Measurements from ENCODE around the gene KLHL3.

Gene KLHL3

GRCh38 chr5:137754961-137755762 lies 19.3 kb upstream of the KLHL3 start:
- Histone ChIP-seq H3K4me3 (ENCODE audit: low read length) (peak overlapping the region; percentile 48), H3K27me3 (ENCODE audit: control insufficient read depth, insufficient read depth, low read length) (no peaks in the 10 kb centered on the region), H3K9me3 (ENCODE audit: control insufficient read depth, low read length) (no peaks in the 10 kb centered on the region), H3K9ac (ENCODE audit: low read length) (peak overlapping the region; percentile 99), H3K4me1 (ENCODE audit: control insufficient read depth, insufficient read depth, low read length) (peaks cover 9% of the 10 kb centered on the region), H3K36me3 (ENCODE audit: control insufficient read depth, insufficient read depth, low read length) (no peaks in the 10 kb centered on the region)

GRCh38 chr5:137754188-137754960 lies 18.5 kb upstream of the KLHL3 start, which contains the start of gene HNRNPA0:
Gene HNRNPA0 (minus strand): TSS chr5:137754363. CDS start chr5:137754066, 297 bp downstream.
- H3K9ac ChIP-seq (ENCODE audit: low read length): peak within 1 kb of the TSS; percentile 99
- no peaks in the 10 kb centered on the region for H3K27me3 ChIP-seq (ENCODE audit: control insufficient read depth, insufficient read depth, low read length)
- peaks cover 10% of the 10 kb centered on the region for H3K4me1 ChIP-seq (ENCODE audit: control insufficient read depth, insufficient read depth, low read length)
- no peaks in the 10 kb centered on the region for H3K36me3 ChIP-seq (ENCODE audit: control insufficient read depth, insufficient read depth, low read length)
- H3K9me3 ChIP-seq (ENCODE audit: control insufficient read depth, low read length): no peaks in the 10 kb centered on the region
- peak within 1 kb of the TSS; percentile 89 for H3K4me3 ChIP-seq (ENCODE audit: low read length)

GRCh38 chr5:137753691-137754187 lies 17.9 kb upstream of the KLHL3 start:
- Histone ChIP-seq H3K27me3 (ENCODE audit: control insufficient read depth, insufficient read depth, low read length) (no peaks in the 10 kb centered on the region), H3K9ac (ENCODE audit: low read length) (peak overlapping the region; percentile 99), H3K36me3 (ENCODE audit: control insufficient read depth, insufficient read depth, low read length) (no peaks in the 10 kb centered on the region), H3K4me1 (ENCODE audit: control insufficient read depth, insufficient read depth, low read length) (peaks cover 10% of the 10 kb centered on the region), H3K4me3 (ENCODE audit: low read length) (peak overlapping the region; percentile 89), H3K9me3 (ENCODE audit: control insufficient read depth, low read length) (no peaks in the 10 kb centered on the region)

GRCh38 chr5:137752905-137753690 lies 17.2 kb upstream of the KLHL3 start:
- Histone ChIP-seq H3K4me3 (ENCODE audit: low read length) (peak overlapping the region; percentile 89), H3K4me1 (ENCODE audit: control insufficient read depth, insufficient read depth, low read length) (peaks cover 10% of the 10 kb centered on the region), H3K36me3 (ENCODE audit: control insufficient read depth, insufficient read depth, low read length) (no peaks in the 10 kb centered on the region), H3K9ac (ENCODE audit: low read length) (peak overlapping the region; percentile 99), H3K27me3 (ENCODE audit: control insufficient read depth, insufficient read depth, low read length) (no peaks in the 10 kb centered on the region), H3K9me3 (ENCODE audit: control insufficient read depth, low read length) (no peaks in the 10 kb centered on the region)

- Histone ChIP-seq H3K36me3 (ENCODE audit: control insufficient read depth, insufficient read depth, low read length) (no peaks in the 10 kb centered on the region), H3K9me3 (ENCODE audit: control insufficient read depth, low read length) (no peaks in the 10 kb centered on the region), H3K27me3 (ENCODE audit: control insufficient read depth, insufficient read depth, low read length) (no peaks in the 10 kb centered on the region), H3K4me3 (ENCODE audit: low read length) (peak overlapping the region; percentile 89), H3K9ac (ENCODE audit: low read length) (peak overlapping the region; percentile 99), H3K4me1 (ENCODE audit: control insufficient read depth, insufficient read depth, low read length) (peaks cover 10% of the 10 kb centered on the region)
These were observed 16.1 kb upstream of the KLHL3 start for GRCh38 chr5:137751869-137752491.

GRCh38 chr5:137750436-137750835 lies 14.5 kb upstream of the KLHL3 start:
- H3K9me3 ChIP-seq (ENCODE audit: control insufficient read depth, low read length): no peaks in the 10 kb centered on the region
- H3K4me1 ChIP-seq (ENCODE audit: control insufficient read depth, insufficient read depth, low read length): peaks cover 10% of the 10 kb centered on the region
- no peaks in the 10 kb centered on the region for H3K27me3 ChIP-seq (ENCODE audit: control insufficient read depth, insufficient read depth, low read length)
- no peaks in the 10 kb centered on the region for H3K36me3 ChIP-seq (ENCODE audit: control insufficient read depth, insufficient read depth, low read length)
- no peak overlapping the region for H3K9ac ChIP-seq (ENCODE audit: low read length)
- H3K4me3 ChIP-seq (ENCODE audit: low read length): no peak overlapping the region

- no peaks in the 10 kb centered on the region for H3K9me3 ChIP-seq (ENCODE audit: control insufficient read depth, low read length)
- H3K27me3 ChIP-seq (ENCODE audit: control insufficient read depth, insufficient read depth, low read length): no peaks in the 10 kb centered on the region
- no peak overlapping the region for H3K9ac ChIP-seq (ENCODE audit: low read length)
- H3K4me3 ChIP-seq (ENCODE audit: low read length): no peak overlapping the region
- H3K36me3 ChIP-seq (ENCODE audit: control insufficient read depth, insufficient read depth, low read length): no peaks in the 10 kb centered on the region
- H3K4me1 ChIP-seq (ENCODE audit: control insufficient read depth, insufficient read depth, low read length): peaks cover 10% of the 10 kb centered on the region
These were observed 12.0 kb upstream of the KLHL3 start for GRCh38 chr5:137747848-137748247.

GRCh38 chr5:137743031-137743640 lies 7.2 kb upstream of the KLHL3 start:
- Histone ChIP-seq H3K9me3 (ENCODE audit: control insufficient read depth, low read length) (no peaks in the 10 kb centered on the region), H3K36me3 (ENCODE audit: control insufficient read depth, insufficient read depth, low read length) (no peaks in the 10 kb centered on the region), H3K4me1 (ENCODE audit: control insufficient read depth, insufficient read depth, low read length) (no peaks in the 10 kb centered on the region), H3K27me3 (ENCODE audit: control insufficient read depth, insufficient read depth, low read length) (no peaks in the 10 kb centered on the region), H3K9ac (ENCODE audit: low read length) (no peak overlapping the region), H3K4me3 (ENCODE audit: low read length) (no peak overlapping the region)

- no peak overlapping the region for H3K4me3 ChIP-seq (ENCODE audit: low read length)
These were observed 5.8 kb upstream of the KLHL3 start for GRCh38 chr5:137741718-137742117.

GRCh38 chr5:137739737-137740136 lies 3.8 kb upstream of the KLHL3 start:
- Histone ChIP-seq H3K36me3 (ENCODE audit: control insufficient read depth, insufficient read depth, low read length) (no peaks in the 10 kb centered on the region), H3K27me3 (ENCODE audit: control insufficient read depth, insufficient read depth, low read length) (no peaks in the 10 kb centered on the region), H3K4me1 (ENCODE audit: control insufficient read depth, insufficient read depth, low read length) (peaks cover 22% of the 10 kb centered on the region), H3K9me3 (ENCODE audit: control insufficient read depth, low read length) (no peaks in the 10 kb centered on the region), H3K9ac (ENCODE audit: low read length) (no peak overlapping the region), H3K4me3 (ENCODE audit: low read length) (no peak overlapping the region)

More at GRCh38 chr5:137741718-137742117, 5.8 kb upstream of the KLHL3 start:
- no peaks in the 10 kb centered on the region for H3K27me3 ChIP-seq (ENCODE audit: control insufficient read depth, insufficient read depth, low read length)
- no peak overlapping the region for H3K9ac ChIP-seq (ENCODE audit: low read length)
- no peaks in the 10 kb centered on the region for H3K36me3 ChIP-seq (ENCODE audit: control insufficient read depth, insufficient read depth, low read length)
- H3K9me3 ChIP-seq (ENCODE audit: control insufficient read depth, low read length): no peaks in the 10 kb centered on the region
- peaks cover 8% of the 10 kb centered on the region for H3K4me1 ChIP-seq (ENCODE audit: control insufficient read depth, insufficient read depth, low read length)

GRCh38 chr5:137738947-137739346 lies 3.1 kb upstream of the KLHL3 start:
- Histone ChIP-seq H3K4me3 (ENCODE audit: low read length) (no peak overlapping the region), H3K9me3 (ENCODE audit: control insufficient read depth, low read length) (no peaks in the 10 kb centered on the region), H3K36me3 (ENCODE audit: control insufficient read depth, insufficient read depth, low read length) (no peaks in the 10 kb centered on the region), H3K4me1 (ENCODE audit: control insufficient read depth, insufficient read depth, low read length) (peaks cover 30% of the 10 kb centered on the region), H3K27me3 (ENCODE audit: control insufficient read depth, insufficient read depth, low read length) (no peaks in the 10 kb centered on the region), H3K9ac (ENCODE audit: low read length) (no peak overlapping the region)
